ENCODE data around the gene RHOBTB3.

RHOBTB3 gene

DNA sequence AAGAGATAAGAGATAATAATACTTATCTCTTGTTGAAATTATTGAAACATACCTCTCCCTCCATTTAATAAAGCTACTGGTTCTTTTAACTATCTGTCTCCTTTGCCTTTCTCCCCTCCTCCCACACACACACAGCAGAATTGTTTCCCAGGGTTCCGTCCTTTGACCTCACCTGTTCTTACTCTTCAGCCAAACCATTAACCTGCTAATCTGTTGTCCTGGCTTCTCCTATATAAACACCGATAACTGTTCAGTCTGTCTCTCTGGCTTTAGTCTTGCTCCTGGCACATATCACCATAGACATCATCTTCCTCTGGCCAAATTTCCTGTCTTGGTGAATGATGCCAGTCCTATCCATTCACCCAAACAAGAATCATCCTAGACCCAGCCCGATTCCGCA is 7.7 kb downstream of the RHOBTB3 start:
- H3K4me3 ChIP-seq (ENCODE audit: low read depth, low read length) = no peak overlapping the region
- no peak for DNase-seq (ENCODE audit: low read depth)
- no peak for TF ChIP-seq MYC (IDR thresholded peaks at IDR 0.05; ENCODE audit: low read depth, low read length)
- TF ChIP-seq, protein P1, sequence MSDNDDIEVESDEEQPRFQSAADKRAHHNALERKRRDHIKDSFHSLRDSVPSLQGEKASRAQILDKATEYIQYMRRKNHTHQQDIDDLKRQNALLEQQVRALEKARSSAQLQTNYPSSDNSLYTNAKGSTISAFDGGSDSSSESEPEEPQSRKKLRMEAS (IDR thresholded peaks at IDR 0.05; ENCODE audit: low read depth, low read length) = no peak
- TF ChIP-seq, protein P2, sequence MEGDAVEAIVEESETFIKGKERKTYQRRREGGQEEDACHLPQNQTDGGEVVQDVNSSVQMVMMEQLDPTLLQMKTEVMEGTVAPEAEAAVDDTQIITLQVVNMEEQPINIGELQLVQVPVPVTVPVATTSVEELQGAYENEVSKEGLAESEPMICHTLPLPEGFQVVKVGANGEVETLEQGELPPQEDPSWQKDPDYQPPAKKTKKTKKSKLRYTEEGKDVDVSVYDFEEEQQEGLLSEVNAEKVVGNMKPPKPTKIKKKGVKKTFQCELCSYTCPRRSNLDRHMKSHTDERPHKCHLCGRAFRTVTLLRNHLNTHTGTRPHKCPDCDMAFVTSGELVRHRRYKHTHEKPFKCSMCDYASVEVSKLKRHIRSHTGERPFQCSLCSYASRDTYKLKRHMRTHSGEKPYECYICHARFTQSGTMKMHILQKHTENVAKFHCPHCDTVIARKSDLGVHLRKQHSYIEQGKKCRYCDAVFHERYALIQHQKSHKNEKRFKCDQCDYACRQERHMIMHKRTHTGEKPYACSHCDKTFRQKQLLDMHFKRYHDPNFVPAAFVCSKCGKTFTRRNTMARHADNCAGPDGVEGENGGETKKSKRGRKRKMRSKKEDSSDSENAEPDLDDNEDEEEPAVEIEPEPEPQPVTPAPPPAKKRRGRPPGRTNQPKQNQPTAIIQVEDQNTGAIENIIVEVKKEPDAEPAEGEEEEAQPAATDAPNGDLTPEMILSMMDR (IDR thresholded peaks at IDR 0.05; ENCODE audit: low read depth, low read length) = no peak
- TF ChIP-seq POLR2A (IDR thresholded peaks at IDR 0.05; ENCODE audit: extremely low read depth, insufficient read length) = no peak

DNA sequence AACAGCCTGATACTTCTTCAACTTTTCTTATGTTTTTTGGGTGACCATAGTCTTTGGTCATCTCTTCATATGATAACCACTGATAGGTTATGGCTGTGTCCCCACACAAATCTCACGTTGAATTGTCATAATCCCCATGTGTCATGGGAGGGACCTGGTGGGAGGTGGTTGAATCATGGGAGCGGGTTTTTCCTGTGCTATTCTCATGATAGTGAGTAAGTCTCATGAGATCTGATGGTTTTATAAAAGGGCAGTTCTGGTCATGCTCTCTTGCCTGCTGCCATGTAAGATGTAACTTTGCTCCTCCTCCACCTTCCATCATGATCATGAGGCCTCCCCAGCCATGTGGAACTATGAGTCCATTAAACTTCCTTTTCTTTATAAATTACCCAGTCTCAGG is 8.7 kb downstream of the RHOBTB3 start:
- DNase-seq (ENCODE audit: low read depth) = no peak
- no peak overlapping the region for H3K4me3 ChIP-seq (ENCODE audit: low read depth, low read length)
- TF ChIP-seq, protein P2 (IDR thresholded peaks at IDR 0.05; ENCODE audit: low read depth, low read length) = no peak
- TF ChIP-seq, protein P1 (IDR thresholded peaks at IDR 0.05; ENCODE audit: low read depth, low read length) = no peak
- TF ChIP-seq POLR2A (IDR thresholded peaks at IDR 0.05; ENCODE audit: extremely low read depth, insufficient read length) (no peak), MYC (IDR thresholded peaks at IDR 0.05; ENCODE audit: low read depth, low read length) (no peak)

DNA sequence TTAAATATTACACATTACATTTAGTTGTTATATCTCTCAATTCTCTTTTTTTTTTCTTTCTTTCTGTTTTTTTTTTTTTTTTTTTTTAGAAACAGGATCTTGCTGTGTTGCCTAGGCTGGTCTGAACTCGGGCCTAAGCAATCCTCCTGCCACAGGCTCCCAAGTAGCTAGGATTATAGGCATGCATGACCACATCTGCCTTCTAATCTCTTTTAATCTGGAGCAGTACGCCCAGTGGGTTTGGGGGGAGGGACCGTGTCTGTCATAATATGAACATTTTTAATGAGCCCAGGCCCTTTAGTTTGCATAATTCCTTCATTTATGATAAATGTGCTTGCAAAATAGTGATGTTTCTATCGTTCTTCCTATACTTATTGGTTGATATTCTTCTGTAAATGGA is 10.3 kb downstream of the RHOBTB3 start:
- no peak overlapping the region for H3K4me3 ChIP-seq (ENCODE audit: low read depth, low read length)
- TF ChIP-seq MYC (IDR thresholded peaks at IDR 0.05; ENCODE audit: low read depth, low read length) = no peak
- TF ChIP-seq, protein P1 (IDR thresholded peaks at IDR 0.05; ENCODE audit: low read depth, low read length) = no peak
- TF ChIP-seq POLR2A (IDR thresholded peaks at IDR 0.05; ENCODE audit: extremely low read depth, insufficient read length) = no peak
- TF ChIP-seq, protein P2 (IDR thresholded peaks at IDR 0.05; ENCODE audit: low read depth, low read length) = no peak
- no peak for DNase-seq (ENCODE audit: low read depth)

DNA sequence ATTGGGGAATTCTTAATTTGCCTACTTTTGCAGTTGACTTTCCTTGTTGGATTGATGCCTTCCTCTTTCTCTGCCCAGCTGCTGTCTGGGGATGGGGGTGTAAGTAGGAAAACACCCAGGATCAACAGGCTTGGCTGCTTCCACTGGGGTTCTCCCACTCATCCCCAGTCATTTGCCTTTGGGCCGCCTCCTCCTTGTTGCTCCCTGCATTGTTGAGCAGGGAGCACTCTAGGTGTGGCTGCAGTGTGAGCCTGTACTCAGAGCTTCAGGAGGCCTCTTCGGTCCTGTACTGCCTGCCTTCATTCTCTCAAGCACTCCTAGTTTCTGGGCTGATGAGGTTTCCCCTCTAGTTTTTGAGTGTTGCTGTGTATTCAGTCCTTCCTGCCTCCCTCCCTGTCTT is 12.1 kb downstream of the RHOBTB3 start:
- DNase-seq (ENCODE audit: low read depth) = no peak
- TF ChIP-seq, protein P1 (IDR thresholded peaks at IDR 0.05; ENCODE audit: low read depth, low read length) = no peak
- no peak for TF ChIP-seq POLR2A (IDR thresholded peaks at IDR 0.05; ENCODE audit: extremely low read depth, insufficient read length)
- TF ChIP-seq, protein P2 (IDR thresholded peaks at IDR 0.05; ENCODE audit: low read depth, low read length) = no peak
- TF ChIP-seq MYC (IDR thresholded peaks at IDR 0.05; ENCODE audit: low read depth, low read length) = no peak
- H3K4me3 ChIP-seq (ENCODE audit: low read depth, low read length) = no peak overlapping the region

DNA sequence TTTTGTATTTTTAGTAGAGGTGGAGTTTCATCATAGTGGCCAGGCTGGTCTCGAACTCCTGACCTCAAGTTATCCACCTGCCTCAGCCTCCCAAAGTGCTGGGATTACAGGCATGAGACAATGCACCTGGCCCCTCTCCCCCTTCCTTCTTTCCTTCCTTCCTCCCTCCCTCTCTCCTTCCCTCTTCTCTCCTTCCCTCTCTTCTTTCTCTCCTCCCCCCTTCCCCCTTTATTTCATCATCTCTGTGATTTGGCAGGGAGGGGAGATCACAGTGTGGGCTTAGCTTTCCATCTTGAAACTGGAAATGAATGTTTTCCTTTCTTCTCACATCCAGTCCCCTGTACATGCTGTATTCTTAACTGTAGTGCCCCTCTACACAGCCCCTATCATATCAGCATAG is 12.7 kb downstream of the RHOBTB3 start:
- TF ChIP-seq, protein P2 (IDR thresholded peaks at IDR 0.05; ENCODE audit: low read depth, low read length) = no peak
- TF ChIP-seq, protein P1 (IDR thresholded peaks at IDR 0.05; ENCODE audit: low read depth, low read length) = no peak
- TF ChIP-seq MYC (IDR thresholded peaks at IDR 0.05; ENCODE audit: low read depth, low read length) = no peak
- no peak for TF ChIP-seq POLR2A (IDR thresholded peaks at IDR 0.05; ENCODE audit: extremely low read depth, insufficient read length)
- no peak for DNase-seq (ENCODE audit: low read depth)

DNA sequence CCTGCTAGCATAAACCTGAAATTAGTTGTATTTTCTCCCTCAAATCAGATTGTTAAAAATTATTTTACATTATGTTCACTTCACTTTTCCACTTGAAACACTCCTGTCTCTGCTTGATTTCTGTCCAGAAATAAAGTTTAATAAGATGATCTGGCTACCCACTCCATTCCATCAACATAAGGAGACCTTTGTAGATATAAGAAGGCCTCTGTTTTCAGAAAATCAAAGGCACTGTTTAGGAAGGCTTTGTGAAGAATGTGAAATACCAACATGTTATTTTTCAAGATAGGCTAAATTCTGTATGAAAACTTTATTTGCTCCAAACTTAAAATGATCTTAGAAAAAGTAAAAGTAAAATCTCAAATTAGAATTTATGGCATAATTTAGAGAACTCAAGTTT is 15.1 kb downstream of the RHOBTB3 start:
- no peak overlapping the region for H3K4me3 ChIP-seq (ENCODE audit: low read depth, low read length)
- TF ChIP-seq MYC (IDR thresholded peaks at IDR 0.05; ENCODE audit: low read depth, low read length) (no peak), POLR2A (IDR thresholded peaks at IDR 0.05; ENCODE audit: extremely low read depth, insufficient read length) (no peak)
- TF ChIP-seq, protein P2 (IDR thresholded peaks at IDR 0.05; ENCODE audit: low read depth, low read length) = no peak
- TF ChIP-seq, protein P1 (IDR thresholded peaks at IDR 0.05; ENCODE audit: low read depth, low read length) = no peak
- no peak for DNase-seq (ENCODE audit: low read depth)

More for the DNA sequence above, 12.7 kb downstream of the RHOBTB3 start:
- H3K4me3 ChIP-seq (ENCODE audit: low read depth, low read length) = no peak overlapping the region

Data from NB4 (cell line).